CD8-positive, alpha-beta memory T cell (primary cell): ENCODE data around the gene OR10AD1. TPM values are rescaled to one million over a fixed set of nuclear protein-coding genes. Genes with fewer than 3 reads are reported as not detected.

Experiments used
- CTCF ChIA-PET: fragments of 350-600 bp; sonication (Branson Sonifier 250); formaldehyde crosslinking; loops from one replicate; lab custom pipeline; 2021; ENCODE audit warnings: antibody characterized with exemption; lab: Charles Lee
- POLR2A ChIA-PET: fragments of 350-600 bp; sonication (Branson Sonifier 250); formaldehyde crosslinking; loops from one replicate; lab custom pipeline; 2021; ENCODE audit warnings: antibody characterized with exemption; lab: Charles Lee
- DNase-seq, 5 donors: peaks; one replicate each; pipeline versions ENCODE4 v3.0.0 to v3.0.0-alpha.2; 2020 to 2022; ENCODE audit warnings: mixed read lengths in 1 of 5
- H3K27ac ChIP-seq: one replicate; pipeline ENCODE4 v1.7.0; 2013; ENCODE audit warnings: low read depth, mild to moderate bottlenecking, low read length, moderate library complexity
- H3K27me3 ChIP-seq: 2 replicates; pipeline ENCODE4 v1.7.0; 2013; ENCODE audit warnings: low read length, mild to moderate bottlenecking; ENCODE audit not compliant: insufficient read depth, poor library complexity, severe bottlenecking
- H3K36me3 ChIP-seq: 2 replicates; pipeline ENCODE4 v1.7.0; 2013; ENCODE audit warnings: mild to moderate bottlenecking, low read length, moderate library complexity; ENCODE audit not compliant: insufficient read depth
- H3K4me1 ChIP-seq: 2 replicates; pipeline ENCODE4 v1.7.0; 2013; ENCODE audit warnings: mild to moderate bottlenecking, low read length, moderate library complexity; ENCODE audit not compliant: insufficient read depth
- H3K4me3 ChIP-seq: 2 replicates; pipeline ENCODE4 v1.7.0; 2013; ENCODE audit warnings: mild to moderate bottlenecking, low read length
- H3K9me3 ChIP-seq: 2 replicates; pipeline ENCODE4 v1.7.0; 2013; ENCODE audit warnings: mild to moderate bottlenecking, low read length
- H3K27ac Mint-ChIP-seq, 8 donors: one replicate each; pipeline ENCODE4 v1.8.0; 2020 to 2021; ENCODE audit warnings: mixed read lengths in 8 of 8, mild to moderate bottlenecking in 6 of 8, inconsistent platforms in 3 of 8, moderate library complexity in 3 of 8
- H3K27me3 Mint-ChIP-seq, 2 donors: one replicate each; pipeline ENCODE4 v1.8.0; 2020 to 2021; ENCODE audit warnings: mixed read lengths in 2 of 2, mild to moderate bottlenecking in 1 of 2, moderate library complexity in 1 of 2
- H3K36me3 Mint-ChIP-seq, 3 donors: one replicate each; pipeline ENCODE4 v1.8.0; 2020 to 2021; ENCODE audit warnings: mixed read lengths in 3 of 3, inconsistent platforms in 1 of 3, mild to moderate bottlenecking in 1 of 3
- H3K4me1 Mint-ChIP-seq, 3 donors: one replicate each; pipeline ENCODE4 v1.8.0; 2020 to 2021; ENCODE audit warnings: mixed read lengths in 3 of 3, inconsistent platforms in 1 of 3, mild to moderate bottlenecking in 1 of 3
- H3K4me3 Mint-ChIP-seq, 7 donors: one replicate each; pipeline ENCODE4 v1.8.0; 2020 to 2021; ENCODE audit warnings: mixed read lengths in 7 of 7, mild to moderate bottlenecking in 6 of 7, moderate library complexity in 4 of 7, inconsistent platforms in 2 of 7
- H3K9me3 Mint-ChIP-seq, 5 donors: one replicate each; pipeline ENCODE4 v1.8.0; 2020 to 2022; ENCODE audit warnings: mixed read lengths in 5 of 5, mild to moderate bottlenecking in 3 of 5, moderate library complexity in 2 of 5, inconsistent platforms in 1 of 5
- polyA plus RNA-seq: library from polyadenylated mRNA; unstranded; fragments of 300-500 nt; fragmentation: Illumina TruSeq; gene quantifications from one replicate; pipeline ENCODE4 v1.2.3, GENCODE V29; 2021
- total RNA-seq, 2 experiments: library from RNA; stranded (reverse); gene quantifications; one replicate each; pipeline ENCODE4 v1.2.3, GENCODE V29; 2021

The OR10AD1 gene
- total and polyA plus RNA-seq, 3 experiments from 2014 or later, result not detected

GRCh38 chr12:48175613-48176416, 27.3 kb downstream of the OR10AD1 start:
- H3K27me3 Mint-ChIP-seq, result peaks cover 2 to 22% of the 10 kb centered on the region in 2 donors
- peaks cover 3 to 9% (median 7%) of the 10 kb centered on the region in 3 donors for H3K4me1 Mint-ChIP-seq
- peak overlapping the region in 1 of 8 donors; percentile 62 for H3K27ac Mint-ChIP-seq
- Histone ChIP-seq H3K4me3 (no peak overlapping the region), H3K9me3 (no peaks in the 10 kb centered on the region), H3K4me1 (no peaks in the 10 kb centered on the region), H3K27me3 (no peaks in the 10 kb centered on the region), H3K27ac (no peak overlapping the region), H3K36me3 (no peaks in the 10 kb centered on the region)
- ChIA-PET POLR2A (no interaction called here), CTCF (interaction anchor here (1.0 to 1.3 kb wide), 4 partner anchors 8 to 432 kb away, joined by 3 to 5 read pairs (median 3); no protein-coding TSS in a partner anchor)
- H3K36me3 Mint-ChIP-seq, result no peaks in the 10 kb centered on the region
- DNase-seq, result no peak
- H3K9me3 Mint-ChIP-seq, result no peaks in the 10 kb centered on the region
- peak overlapping the region in 2 of 7 donors; percentile 4 to 41 for H3K4me3 Mint-ChIP-seq

GRCh38 chr12:48169011-48169410, 34.1 kb downstream of the OR10AD1 start:
- no peak overlapping the region for H3K27ac Mint-ChIP-seq
- no peaks in the 10 kb centered on the region for H3K4me1 ChIP-seq
- no peaks in the 10 kb centered on the region for H3K27me3 ChIP-seq
- H3K36me3 Mint-ChIP-seq, result no peaks in the 10 kb centered on the region
- H3K9me3 Mint-ChIP-seq, result no peaks in the 10 kb centered on the region
- H3K4me1 Mint-ChIP-seq, result no peaks in the 10 kb centered on the region
- H3K27ac ChIP-seq, result no peak overlapping the region
- CTCF ChIA-PET, result no interaction called here
- no peaks in the 10 kb centered on the region for H3K9me3 ChIP-seq
- no peak overlapping the region for H3K4me3 Mint-ChIP-seq
- no peak for DNase-seq
- H3K27me3 Mint-ChIP-seq, result peaks cover 5 to 16% of the 10 kb centered on the region in 2 donors
- POLR2A ChIA-PET, result no interaction called here
- H3K36me3 ChIP-seq, result no peaks in the 10 kb centered on the region
- no peak overlapping the region for H3K4me3 ChIP-seq

GRCh38 chr12:48165089-48165981, 37.8 kb downstream of the OR10AD1 start:
- no peaks in the 10 kb centered on the region for H3K36me3 ChIP-seq
- POLR2A ChIA-PET, result interaction anchor here (0.6 kb wide), 1 partner anchor 12 kb away, joined by 3 read pairs; no protein-coding TSS in a partner anchor
- no peaks in the 10 kb centered on the region for H3K4me1 ChIP-seq
- no peaks in the 10 kb centered on the region for H3K9me3 Mint-ChIP-seq
- H3K36me3 Mint-ChIP-seq, result peaks cover 0 to 1% (median 0%) of the 10 kb centered on the region in 3 donors
- peak; percentile 9 to 66 (median 60) for DNase-seq
- H3K4me1 Mint-ChIP-seq, result no peaks in the 10 kb centered on the region
- no peak overlapping the region for H3K4me3 Mint-ChIP-seq
- no peak overlapping the region for H3K4me3 ChIP-seq
- H3K27me3 Mint-ChIP-seq, result peaks cover 5 to 25% of the 10 kb centered on the region in 2 donors
- no peak overlapping the region for H3K27ac Mint-ChIP-seq
- H3K9me3 ChIP-seq, result no peaks in the 10 kb centered on the region
- no peak overlapping the region for H3K27ac ChIP-seq
- CTCF ChIA-PET, result interaction anchor here (1.0 to 2.1 kb wide), 6 partner anchors 11 to 453 kb away, joined by 3 to 9 read pairs (median 4); partner anchors contain the start of gene CCDC184
- no peaks in the 10 kb centered on the region for H3K27me3 ChIP-seq

- H3K4me1 Mint-ChIP-seq, result no peaks in the 10 kb centered on the region
- H3K27ac ChIP-seq, result no peak overlapping the region
These were observed 38.6 kb downstream of the OR10AD1 start for GRCh38 chr12:48164451-48164850.

GRCh38 chr12:48163150-48163747, 39.8 kb downstream of the OR10AD1 start:
- H3K4me3 ChIP-seq, result no peak overlapping the region
- no peaks in the 10 kb centered on the region for H3K36me3 ChIP-seq
- DNase-seq, result no peak
- Mint-ChIP-seq H3K27ac (peak overlapping the region in 1 of 8 donors; percentile 33), H3K4me1 (peaks cover 4 to 7% (median 5%) of the 10 kb centered on the region in 3 donors), H3K36me3 (peaks cover 0 to 1% (median 0%) of the 10 kb centered on the region in 3 donors), H3K9me3 (no peaks in the 10 kb centered on the region), H3K27me3 (peaks cover 5 to 25% of the 10 kb centered on the region in 2 donors), H3K4me3 (no peak overlapping the region)
- ChIA-PET POLR2A (interaction anchor here (0.6 kb wide), 1 partner anchor 263 kb away, joined by 3 read pairs; no protein-coding TSS in a partner anchor), CTCF (interaction anchor here (1.0 to 1.5 kb wide), 4 partner anchors 20 to 449 kb away, joined by 3 to 4 read pairs (median 4); partner anchors contain the start of genes CCDC184 and TMEM106C)
- no peak overlapping the region for H3K27ac ChIP-seq
- no peaks in the 10 kb centered on the region for H3K9me3 ChIP-seq
- peaks cover 6% of the 10 kb centered on the region for H3K4me1 ChIP-seq
- no peaks in the 10 kb centered on the region for H3K27me3 ChIP-seq

More at GRCh38 chr12:48164451-48164850, 38.6 kb downstream of the OR10AD1 start:
- no peak for DNase-seq
- Mint-ChIP-seq H3K9me3 (no peaks in the 10 kb centered on the region), H3K27ac (no peak overlapping the region), H3K36me3 (peaks cover 0 to 1% (median 0%) of the 10 kb centered on the region in 3 donors), H3K4me3 (no peak overlapping the region), H3K27me3 (peaks cover 5 to 25% of the 10 kb centered on the region in 2 donors)
- Histone ChIP-seq H3K9me3 (no peaks in the 10 kb centered on the region), H3K4me1 (no peaks in the 10 kb centered on the region), H3K36me3 (no peaks in the 10 kb centered on the region), H3K27me3 (no peaks in the 10 kb centered on the region), H3K4me3 (no peak overlapping the region)
- CTCF ChIA-PET, result interaction anchor here (1.1 to 2.1 kb wide), 6 partner anchors 19 to 450 kb away, joined by 3 to 9 read pairs (median 4); partner anchors contain the start of genes CCDC184 and TMEM106C
- POLR2A ChIA-PET, result interaction anchor here (0.6 kb wide), 1 partner anchor 13 kb away, joined by 3 read pairs; no protein-coding TSS in a partner anchor

- H3K9me3 ChIP-seq, result no peaks in the 10 kb centered on the region
- CTCF ChIA-PET, result interaction anchor here (0.8 kb wide), 1 partner anchor 198 kb away, joined by 3 read pairs; the partner anchor contains the start of gene TMEM106C
- H3K4me1 ChIP-seq, result peaks cover 20% of the 10 kb centered on the region
- no peaks in the 10 kb centered on the region for H3K27me3 ChIP-seq
- no peak overlapping the region for H3K4me3 ChIP-seq
- H3K36me3 Mint-ChIP-seq, result peaks cover 0 to 10% (median 1%) of the 10 kb centered on the region in 3 donors
- peaks cover 2 to 18% of the 10 kb centered on the region in 2 donors for H3K27me3 Mint-ChIP-seq
- no peaks in the 10 kb centered on the region for H3K36me3 ChIP-seq
- H3K9me3 Mint-ChIP-seq, result no peaks in the 10 kb centered on the region
- H3K27ac ChIP-seq, result no peak overlapping the region
- DNase-seq, result no peak
- no peak overlapping the region for H3K4me3 Mint-ChIP-seq
- H3K27ac Mint-ChIP-seq, result no peak overlapping the region
- peaks cover 22 to 27% (median 27%) of the 10 kb centered on the region in 3 donors for H3K4me1 Mint-ChIP-seq
- POLR2A ChIA-PET, result no interaction called here
These were observed 42.3 kb downstream of the OR10AD1 start for GRCh38 chr12:48160807-48161206.

- Mint-ChIP-seq H3K9me3 (no peaks in the 10 kb centered on the region), H3K4me1 (peaks cover 22 to 32% (median 27%) of the 10 kb centered on the region in 3 donors), H3K4me3 (peak overlapping the region in 1 of 7 donors; percentile 53), H3K27ac (no peak overlapping the region), H3K27me3 (peaks cover 2 to 14% of the 10 kb centered on the region in 2 donors), H3K36me3 (peaks cover 0 to 10% (median 1%) of the 10 kb centered on the region in 3 donors)
- POLR2A ChIA-PET, result no interaction called here
- Histone ChIP-seq H3K4me1 (peaks cover 20% of the 10 kb centered on the region), H3K4me3 (no peak overlapping the region), H3K9me3 (no peaks in the 10 kb centered on the region), H3K27ac (no peak overlapping the region), H3K27me3 (no peaks in the 10 kb centered on the region), H3K36me3 (no peaks in the 10 kb centered on the region)
- CTCF ChIA-PET, result interaction anchor here (0.8 kb wide), 1 partner anchor 197 kb away, joined by 3 read pairs; the partner anchor contains the start of gene TMEM106C
- no peak for DNase-seq
These were observed 43.0 kb downstream of the OR10AD1 start for GRCh38 chr12:48160046-48160445.
